Peyer's patch (tissue), 4 donors: ENCODE results near the gene GPRIN3.

Experiments
- CTCF ChIP-seq, 6 experiments: fragments of 450-650 bp in 4 of 6; fragments of 200-600 bp in 2 of 6; sonication (generic) in 1 of 6; IDR thresholded peaks; one replicate each; pipeline ENCODE4 v1.5.1; 2017 to 2019; ENCODE audit warnings: antibody characterized with exemption in 6 of 6, mild to moderate bottlenecking in 3 of 6, moderate library complexity in 1 of 6
- POLR2A ChIP-seq, 2 donors: fragments of 450-650 bp; IDR thresholded peaks; one replicate each; pipeline ENCODE4 v1.5.1; 2017; ENCODE audit warnings: antibody characterized with exemption in 2 of 2, mild to moderate bottlenecking in 2 of 2, moderate library complexity in 2 of 2

- no peak for TF ChIP-seq CTCF (IDR thresholded peaks at IDR 0.05)
- TF ChIP-seq POLR2A (IDR thresholded peaks at IDR 0.05), result no peak
Measured at GRCh38 chr4:89213382-89213701, 94.3 kb downstream of the GPRIN3 start.
